ENCODE measurements around the gene PDZRN3.
"Not testable (repeated sequence)": the region's sequence is repeated elsewhere in the genome, so short reads cannot be mapped to it uniquely, and the experiment has no call there.

The PDZRN3 gene

GRCh38 chr3:73484656-73485248, 140.0 kb downstream of the PDZRN3 start:
- DNase-seq = no peak

- no peak for DNase-seq
Measured at GRCh38 chr3:73481888-73482287, 142.9 kb downstream of the PDZRN3 start.

- DNase-seq = no peak
Measured at GRCh38 chr3:73480187-73480672, 144.5 kb downstream of the PDZRN3 start.

GRCh38 chr3:73479325-73479724, 145.4 kb downstream of the PDZRN3 start:
- no peak for DNase-seq

- DNase-seq = no peak
Measured at GRCh38 chr3:73478858-73479257, 145.9 kb downstream of the PDZRN3 start.

GRCh38 chr3:73475717-73476116, 149.0 kb downstream of the PDZRN3 start:
- DNase-seq = no peak

- no peak for DNase-seq
Measured at GRCh38 chr3:73475175-73475574, 149.6 kb downstream of the PDZRN3 start.

- no peak for DNase-seq
Measured at GRCh38 chr3:73474619-73475018, 150.1 kb downstream of the PDZRN3 start.

- DNase-seq = no peak
Measured at GRCh38 chr3:73473898-73474416, 150.8 kb downstream of the PDZRN3 start.

GRCh38 chr3:73473181-73473897, 151.4 kb downstream of the PDZRN3 start:
- DNase-seq = no peak

- no peak for DNase-seq
Measured at GRCh38 chr3:73471986-73472787, 152.6 kb downstream of the PDZRN3 start.

- DNase-seq = no peak
Measured at GRCh38 chr3:73470860-73471259, 153.9 kb downstream of the PDZRN3 start.

- DNase-seq = no peak
Measured at GRCh38 chr3:73469331-73469730, 155.4 kb downstream of the PDZRN3 start.

GRCh38 chr3:73467211-73467610, 157.5 kb downstream of the PDZRN3 start:
- DNase-seq = no peak

- DNase-seq = no peak
Measured at GRCh38 chr3:73465926-73466325, 158.8 kb downstream of the PDZRN3 start.

- DNase-seq = not testable (repeated sequence)
Measured at GRCh38 chr3:73464126-73464525, 160.6 kb downstream of the PDZRN3 start.

- DNase-seq = no peak
Measured at GRCh38 chr3:73461547-73461946, 163.2 kb downstream of the PDZRN3 start.

- no peak for DNase-seq
Measured at GRCh38 chr3:73459711-73460110, 165.0 kb downstream of the PDZRN3 start.

- no peak for DNase-seq
Measured at GRCh38 chr3:73453666-73454065, 171.1 kb downstream of the PDZRN3 start.

- no peak for DNase-seq
Measured at GRCh38 chr3:73452729-73453128, 172.0 kb downstream of the PDZRN3 start.

- DNase-seq = no peak
Measured at GRCh38 chr3:73451301-73451944, 173.3 kb downstream of the PDZRN3 start.

- DNase-seq = no peak
Measured at GRCh38 chr3:73449774-73450173, 175.0 kb downstream of the PDZRN3 start.

GRCh38 chr3:73448761-73449301, 175.9 kb downstream of the PDZRN3 start:
- DNase-seq = no peak
